GM12878 (cell line): ENCODE results near the gene MS4A7. TPM values are rescaled to one million over a fixed set of nuclear protein-coding genes. Genes with fewer than 3 reads are reported as not detected.

Source experiments
- BCL11A ChIP-seq: IDR thresholded peaks from 2 replicates; pipeline ENCODE4 v1.6.1; 2011; ENCODE audit warnings: low read depth, low read length
- ETV6 ChIP-seq, 2 experiments: fragments of 450-650 bp in 1 of 2; IDR thresholded peaks in 1 of 2; conservative IDR thresholded peaks in 1 of 2; 2 replicates each; pipeline ENCODE4 v1.6.1; 2014; ENCODE audit warnings: antibody characterized with exemption in 1 of 2, borderline replicate concordance in 1 of 2, low read depth in 1 of 2, mild to moderate bottlenecking in 1 of 2, moderate library complexity in 1 of 2
- GATAD2B ChIP-seq: fragments of 450-650 bp; conservative IDR thresholded peaks from 2 replicates; pipeline ENCODE4 v1.6.1; 2017; ENCODE audit warnings: low read depth, mild to moderate bottlenecking, moderate library complexity
- HSF1 ChIP-seq: fragments of 150-350 bp; IDR thresholded peaks from 2 replicates; pipeline ENCODE4 v1.6.1; 2014; ENCODE audit warnings: mild to moderate bottlenecking, low read depth, low read length
- NFIC ChIP-seq: IDR thresholded peaks from 2 replicates; pipeline ENCODE4 v1.6.1; 2012; ENCODE audit warnings: low read depth, mild to moderate bottlenecking, inconsistent platforms, low read length, moderate library complexity
- POU2F2 ChIP-seq: IDR thresholded peaks from 3 replicates; pipeline ENCODE4 v1.6.1; 2011; ENCODE audit warnings: low read depth, mild to moderate bottlenecking, low read length, borderline replicate concordance
- SMARCA5 ChIP-seq: fragments of 450-650 bp; IDR thresholded peaks from 2 replicates; pipeline ENCODE4 v1.6.1; 2017; ENCODE audit warnings: mild to moderate bottlenecking
- SPI1 ChIP-seq: IDR thresholded peaks from 2 replicates; pipeline ENCODE4 v1.6.1; 2011; ENCODE audit warnings: low read depth, mild to moderate bottlenecking, low read length, moderate library complexity, borderline replicate concordance; ENCODE audit not compliant: insufficient read depth
- SREBF2 ChIP-seq: IDR thresholded peaks from 2 replicates; pipeline ENCODE4 v1.6.1; 2012; ENCODE audit warnings: mild to moderate bottlenecking, low read length
- TARDBP ChIP-seq: IDR thresholded peaks from 2 replicates; pipeline ENCODE4 v1.6.1; 2016; ENCODE audit warnings: borderline replicate concordance
- ZNF622 ChIP-seq: fragments of 450-650 bp; IDR thresholded peaks from 2 replicates; pipeline ENCODE4 v1.6.1; 2017; ENCODE audit warnings: mild to moderate bottlenecking, inconsistent platforms
- polyA plus RNA-seq, 11 experiments: library from polyadenylated mRNA; depleted of rRNA in 4 of 11; unstranded in 6 of 11; stranded (reverse) in 5 of 11; fragments of >200 nt; fragmentation: Nextera tagmentation in 4 of 11; fragmentation: Illumina TruSeq in 1 of 11; extraction: Ambion mirVana in 4 of 11; extraction: Trizol in 1 of 11; gene quantifications; 1 replicate in 1 of 11; 2 replicates in 10 of 11; pipeline versions ENCODE4 v1.2.1 to v1.2.3, GENCODE V29; 2011 to 2016; ENCODE audit warnings: inconsistent platforms in 2 of 11, missing spikeins in 2 of 11, low read depth in 1 of 11
- total RNA-seq, 4 experiments: library from RNA; depleted of rRNA in 3 of 4; stranded (reverse); fragments of >200 nt in 3 of 4; fragmentation: Illumina TruSeq in 1 of 4; extraction: Trizol in 1 of 4; gene quantifications; 2 replicates each; pipeline versions ENCODE4 v1.2.1 to v1.2.3, GENCODE V29; 2013 to 2021
- TF ChIP-seq, protein P1 (sequence below): IDR thresholded peaks from 2 replicates; pipeline ENCODE4 v1.6.1; 2011; ENCODE audit warnings: borderline replicate concordance, low read depth, mild to moderate bottlenecking, moderate library complexity, mixed read lengths, low read length; ENCODE audit not compliant: insufficient read depth; ENCODE audit errors: extremely low read length

MS4A7 gene
- total and polyA plus RNA-seq, 10 of the 15 experiments (the other 5 are each of a cell fraction or from before 2014, with no cell fraction given), result 1.7 to 17.0 (median 3.7) TPM

GRCh38 chr11:60378354-60378753, at the start of gene MS4A7 (continued):
- peak in 1 of 2 experiments; percentile 75; a peak in 2 of 4 replicates for TF ChIP-seq ETV6 (conservative IDR thresholded peaks at IDR 0.05 in 1 of 2, IDR thresholded peaks at IDR 0.05 in 1 of 2; ENCODE audit: borderline replicate concordance in 1 of 2, low read depth in 1 of 2)
- TF ChIP-seq TARDBP, result no peak
- no peak for TF ChIP-seq SREBF2
- 0 out of 2 replicates have a peak, but pooled peaks have one; percentile 48 for TF ChIP-seq BCL11A
- TF ChIP-seq SPI1, result peak; percentile 60
- TF ChIP-seq POU2F2, result peak; percentile 63; the same call in 1 of the 3 replicates
- no peak for TF ChIP-seq ZNF622
- peak; percentile 60 for TF ChIP-seq GATAD2B
- TF ChIP-seq NFIC, result peak; percentile 58; the same call in 1 of the 2 replicates
- TF ChIP-seq, protein P1, sequence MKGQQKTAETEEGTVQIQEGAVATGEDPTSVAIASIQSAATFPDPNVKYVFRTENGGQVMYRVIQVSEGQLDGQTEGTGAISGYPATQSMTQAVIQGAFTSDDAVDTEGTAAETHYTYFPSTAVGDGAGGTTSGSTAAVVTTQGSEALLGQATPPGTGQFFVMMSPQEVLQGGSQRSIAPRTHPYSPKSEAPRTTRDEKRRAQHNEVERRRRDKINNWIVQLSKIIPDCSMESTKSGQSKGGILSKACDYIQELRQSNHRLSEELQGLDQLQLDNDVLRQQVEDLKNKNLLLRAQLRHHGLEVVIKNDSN, result no peak
- no peak for TF ChIP-seq SMARCA5
- no peak for TF ChIP-seq HSF1
